ENCODE results near the gene UNC45A.

Gene UNC45A

DNA sequence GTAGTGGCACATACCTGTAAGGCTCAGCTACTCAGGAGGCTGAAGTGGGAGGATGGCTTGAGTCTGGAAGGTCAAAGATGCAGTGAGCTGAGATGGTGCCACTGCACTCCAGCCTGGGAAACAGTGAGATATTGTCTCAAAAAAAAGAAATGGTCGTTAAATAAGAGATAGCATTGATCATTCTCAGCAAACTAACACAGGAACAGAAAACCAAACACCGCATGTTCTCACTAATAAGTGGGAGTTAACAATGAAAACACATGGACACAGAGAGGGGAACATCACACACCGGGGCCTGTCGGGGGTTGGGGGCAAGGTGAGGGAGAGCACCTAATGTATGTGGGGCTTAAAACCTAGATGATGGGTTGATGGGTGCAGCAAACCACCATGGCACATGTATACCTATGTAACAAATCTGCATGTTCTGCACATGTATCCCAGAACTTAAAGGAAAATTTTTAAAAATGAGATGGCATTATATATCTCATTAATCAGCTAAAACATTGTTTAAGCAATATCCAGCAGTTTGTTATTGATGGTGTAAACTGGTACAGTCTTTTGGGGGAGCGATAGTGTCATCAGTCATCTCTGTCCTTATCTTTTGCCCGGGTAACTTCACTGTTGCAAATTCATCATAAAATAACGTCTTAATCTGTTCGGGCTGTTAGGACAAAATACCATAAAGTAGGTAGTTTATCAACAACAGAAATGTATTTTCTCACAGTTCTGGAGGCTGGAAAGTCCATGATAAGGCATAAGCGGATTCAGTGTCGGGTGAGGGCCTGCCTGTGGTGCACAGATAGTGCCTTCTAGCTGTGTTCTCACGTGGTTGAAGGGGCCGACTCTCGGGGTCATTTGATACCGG is 33.7 kb upstream of the UNC45A start:
- TF ChIP-seq, protein P1, sequence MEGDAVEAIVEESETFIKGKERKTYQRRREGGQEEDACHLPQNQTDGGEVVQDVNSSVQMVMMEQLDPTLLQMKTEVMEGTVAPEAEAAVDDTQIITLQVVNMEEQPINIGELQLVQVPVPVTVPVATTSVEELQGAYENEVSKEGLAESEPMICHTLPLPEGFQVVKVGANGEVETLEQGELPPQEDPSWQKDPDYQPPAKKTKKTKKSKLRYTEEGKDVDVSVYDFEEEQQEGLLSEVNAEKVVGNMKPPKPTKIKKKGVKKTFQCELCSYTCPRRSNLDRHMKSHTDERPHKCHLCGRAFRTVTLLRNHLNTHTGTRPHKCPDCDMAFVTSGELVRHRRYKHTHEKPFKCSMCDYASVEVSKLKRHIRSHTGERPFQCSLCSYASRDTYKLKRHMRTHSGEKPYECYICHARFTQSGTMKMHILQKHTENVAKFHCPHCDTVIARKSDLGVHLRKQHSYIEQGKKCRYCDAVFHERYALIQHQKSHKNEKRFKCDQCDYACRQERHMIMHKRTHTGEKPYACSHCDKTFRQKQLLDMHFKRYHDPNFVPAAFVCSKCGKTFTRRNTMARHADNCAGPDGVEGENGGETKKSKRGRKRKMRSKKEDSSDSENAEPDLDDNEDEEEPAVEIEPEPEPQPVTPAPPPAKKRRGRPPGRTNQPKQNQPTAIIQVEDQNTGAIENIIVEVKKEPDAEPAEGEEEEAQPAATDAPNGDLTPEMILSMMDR (IDR thresholded peaks at IDR 0.05; ENCODE audit: low read depth, low read length): no peak
- DNase-seq (ENCODE audit: extremely low read depth, low read depth): no peak

- TF ChIP-seq, protein P1 (IDR thresholded peaks at IDR 0.05; ENCODE audit: low read depth, low read length): peak; percentile 88
- DNase-seq (ENCODE audit: extremely low read depth, low read depth): peak; percentile 47
Observed at GRCh38 chr15:90902040-90902839, 32.8 kb upstream of the UNC45A start.

GRCh38 chr15:90902840-90903732 is 32.0 kb upstream of the UNC45A start, which contains the start of gene MAN2A2:
MAN2A2 (plus strand) TSS chr15:90903302; CDS start chr15:90904208, 906 bp downstream.
- no peak for DNase-seq (ENCODE audit: extremely low read depth, low read depth)

GRCh38 chr15:90903733-90904536 is 31.1 kb upstream of the UNC45A start:
- TF ChIP-seq, protein P1 (IDR thresholded peaks at IDR 0.05; ENCODE audit: low read depth, low read length): no peak
- DNase-seq (ENCODE audit: extremely low read depth, low read depth): no peak

More at GRCh38 chr15:90902840-90903732, 32.0 kb upstream of the UNC45A start, which contains the start of gene MAN2A2:
- TF ChIP-seq, protein P1 (IDR thresholded peaks at IDR 0.05; ENCODE audit: low read depth, low read length): no peak

GRCh38 chr15:90904746-90905145 is 30.3 kb upstream of the UNC45A start:
- TF ChIP-seq, protein P1 (IDR thresholded peaks at IDR 0.05; ENCODE audit: low read depth, low read length): no peak
- no peak for DNase-seq (ENCODE audit: extremely low read depth, low read depth)
